Measurements from ENCODE around the gene FRMD4A.

- no peak for TF ChIP-seq CTCF (IDR thresholded peaks at IDR 0.05 in 4 of 5, conservative IDR thresholded peaks at IDR 0.05 in 1 of 5)
- TF ChIP-seq POLR2A (IDR thresholded peaks at IDR 0.05): no peak
Observed at GRCh38 chr10:13834581-13835286, 496.0 kb downstream of the FRMD4A start.
